Hepatic stellate cell (primary cell): Measurements from ENCODE around the gene WBP2.

ENCODE experiments used
- DNase-seq: peaks from one replicate; pipeline ENCODE4 v3.0.0; 2011; ENCODE audit warnings: low spot score

The WBP2 gene

DNA sequence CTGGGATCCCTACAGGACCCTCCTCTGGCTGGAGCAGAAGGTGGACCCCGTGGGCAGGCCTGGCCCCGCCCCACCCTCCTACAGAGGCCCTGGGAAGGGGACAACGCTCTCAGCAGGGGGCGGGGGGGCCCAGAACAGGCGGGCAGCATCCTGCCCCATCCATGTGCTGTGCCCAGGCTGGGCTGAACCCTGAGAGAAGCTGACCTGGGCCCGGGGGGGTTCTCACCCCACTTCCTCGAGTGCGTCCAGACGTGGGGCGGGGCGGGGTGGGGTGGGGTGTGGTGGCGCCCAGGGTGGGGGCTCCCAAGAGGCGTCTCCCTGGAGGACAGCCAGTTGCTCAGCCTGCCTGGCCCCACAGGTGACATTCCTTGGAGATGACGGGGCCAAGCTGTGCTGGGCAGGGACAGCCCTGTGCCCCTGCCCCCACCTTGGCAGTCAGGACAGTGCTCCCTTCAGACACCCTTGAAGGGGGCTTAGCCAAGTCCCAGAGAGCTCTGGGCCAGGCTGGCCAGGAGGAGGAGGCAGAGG, 10.5 kb downstream of the WBP2 start:
- DNase-seq, result no peak

DNA sequence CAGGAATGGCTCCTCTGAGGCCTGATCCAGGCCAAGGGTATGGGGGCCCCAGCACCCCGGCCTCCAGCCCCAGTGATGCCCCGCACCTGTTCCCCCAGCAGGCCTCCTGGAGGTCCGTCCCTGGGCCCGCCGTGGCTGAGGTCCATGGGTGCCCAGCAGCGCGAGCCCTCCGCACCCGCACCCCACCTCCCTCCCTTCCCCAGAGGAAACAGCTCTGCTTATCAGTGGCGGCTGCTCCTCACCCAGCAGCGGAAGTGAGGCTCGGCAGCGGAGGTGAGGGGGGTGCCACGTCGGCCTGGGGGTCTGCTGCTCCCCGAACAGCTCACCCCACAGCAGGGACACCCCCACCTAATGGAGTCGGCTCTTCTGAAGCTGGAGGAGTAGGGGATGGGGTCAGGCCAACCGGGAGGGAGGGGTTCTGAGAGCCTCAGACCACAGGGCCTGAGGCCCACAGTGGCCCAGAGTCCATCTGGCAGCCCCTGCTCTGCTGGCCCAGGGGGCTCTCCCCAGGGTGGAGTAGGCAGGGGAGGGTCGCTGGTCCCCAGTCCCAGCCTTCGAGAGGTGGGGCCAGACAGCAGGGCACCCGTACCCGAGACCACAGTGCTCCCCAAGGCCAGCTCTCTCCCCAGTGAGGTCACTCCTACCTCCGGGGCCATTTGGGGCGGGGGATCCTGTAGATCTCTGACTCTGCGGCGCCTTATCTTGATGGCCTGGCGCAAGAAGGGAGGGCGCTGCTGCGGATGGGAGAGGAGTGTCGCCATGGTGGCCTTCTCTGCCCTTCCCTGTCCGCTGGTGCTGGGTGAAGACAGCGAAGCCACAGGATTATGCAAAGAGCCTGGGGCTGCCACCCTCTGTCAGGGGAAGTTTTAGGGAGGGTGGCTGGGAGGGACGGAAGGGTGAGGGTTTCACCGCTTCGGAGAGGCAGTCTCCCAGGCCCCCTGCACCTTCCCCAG, 11.3 kb downstream of the WBP2 start, which contains the start of gene UNC13D:
UNC13D (minus strand) TSS at position 828 of the 953 bp plus-strand sequence; CDS start at position 761, 67 bp downstream.
- no peak for DNase-seq

DNA sequence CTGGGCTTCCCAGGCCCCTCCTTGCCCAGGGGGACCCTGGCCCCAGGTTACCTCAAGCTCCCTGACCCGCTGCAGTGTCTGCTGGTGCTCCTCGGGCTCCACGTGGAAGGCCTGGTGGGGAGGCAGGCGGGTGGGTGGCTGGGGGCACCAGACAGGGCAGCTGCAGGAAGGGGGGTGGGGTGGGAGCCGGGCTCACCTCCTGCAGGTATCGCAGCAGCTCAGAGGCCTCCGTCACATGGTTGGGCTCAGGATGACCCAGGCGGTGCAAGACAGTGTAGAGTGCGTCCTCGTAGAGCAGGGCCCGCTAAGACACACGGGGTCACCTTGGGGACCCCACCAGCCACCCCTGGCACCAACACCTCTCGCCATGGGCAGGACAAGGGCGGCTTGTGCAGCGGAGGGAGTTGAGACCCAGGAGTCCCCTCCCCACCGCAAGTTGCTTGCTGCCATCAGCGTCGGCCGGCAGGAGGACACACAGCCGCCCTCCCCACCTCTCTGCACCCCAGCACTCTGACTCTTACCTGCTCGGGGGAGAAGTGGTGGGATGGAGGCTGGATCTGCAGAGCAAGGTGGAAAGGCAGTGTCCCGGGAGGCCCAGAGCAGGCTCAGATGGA, 12.1 kb downstream of the WBP2 start:
- no peak for DNase-seq

DNA sequence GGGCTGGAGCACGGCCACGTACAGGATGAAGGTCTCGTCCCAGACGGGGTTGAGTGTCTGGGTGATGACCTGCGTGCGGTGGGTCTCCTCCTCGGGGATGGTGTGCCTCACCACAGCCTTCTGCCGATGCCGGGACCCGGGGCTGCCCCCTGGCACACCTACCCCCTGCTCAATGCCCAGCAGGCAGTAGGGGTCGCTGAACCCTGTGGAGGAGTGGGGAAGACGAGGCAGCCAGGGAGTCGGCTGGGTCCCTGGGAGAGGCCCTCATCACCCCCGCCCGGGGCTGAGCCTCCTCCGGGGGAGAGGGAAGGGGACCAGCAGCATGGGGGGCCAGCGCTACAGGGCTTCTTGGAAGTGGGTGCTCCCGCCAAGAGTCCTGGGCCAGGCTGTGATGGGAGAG, 12.7 kb downstream of the WBP2 start:
- no peak for DNase-seq

DNA sequence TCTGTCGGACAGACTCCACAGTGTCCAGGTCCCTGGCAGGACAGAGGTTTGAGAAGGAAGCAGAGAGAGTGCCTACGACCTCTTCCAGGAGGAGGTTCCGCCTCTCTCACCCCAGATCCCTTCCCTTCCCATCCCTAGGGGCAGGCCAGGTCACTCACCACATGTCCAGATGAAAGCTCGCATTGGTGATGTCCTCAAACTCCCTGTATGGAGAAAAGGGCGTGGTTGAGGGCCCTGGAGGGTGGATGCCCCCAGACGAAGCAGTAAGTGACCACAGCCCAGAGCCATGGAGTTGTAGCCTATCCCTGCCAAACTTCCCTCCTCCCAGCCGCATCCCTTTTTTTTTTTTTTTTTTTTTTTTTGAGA, 14.4 kb downstream of the WBP2 start:
- no peak for DNase-seq

DNA sequence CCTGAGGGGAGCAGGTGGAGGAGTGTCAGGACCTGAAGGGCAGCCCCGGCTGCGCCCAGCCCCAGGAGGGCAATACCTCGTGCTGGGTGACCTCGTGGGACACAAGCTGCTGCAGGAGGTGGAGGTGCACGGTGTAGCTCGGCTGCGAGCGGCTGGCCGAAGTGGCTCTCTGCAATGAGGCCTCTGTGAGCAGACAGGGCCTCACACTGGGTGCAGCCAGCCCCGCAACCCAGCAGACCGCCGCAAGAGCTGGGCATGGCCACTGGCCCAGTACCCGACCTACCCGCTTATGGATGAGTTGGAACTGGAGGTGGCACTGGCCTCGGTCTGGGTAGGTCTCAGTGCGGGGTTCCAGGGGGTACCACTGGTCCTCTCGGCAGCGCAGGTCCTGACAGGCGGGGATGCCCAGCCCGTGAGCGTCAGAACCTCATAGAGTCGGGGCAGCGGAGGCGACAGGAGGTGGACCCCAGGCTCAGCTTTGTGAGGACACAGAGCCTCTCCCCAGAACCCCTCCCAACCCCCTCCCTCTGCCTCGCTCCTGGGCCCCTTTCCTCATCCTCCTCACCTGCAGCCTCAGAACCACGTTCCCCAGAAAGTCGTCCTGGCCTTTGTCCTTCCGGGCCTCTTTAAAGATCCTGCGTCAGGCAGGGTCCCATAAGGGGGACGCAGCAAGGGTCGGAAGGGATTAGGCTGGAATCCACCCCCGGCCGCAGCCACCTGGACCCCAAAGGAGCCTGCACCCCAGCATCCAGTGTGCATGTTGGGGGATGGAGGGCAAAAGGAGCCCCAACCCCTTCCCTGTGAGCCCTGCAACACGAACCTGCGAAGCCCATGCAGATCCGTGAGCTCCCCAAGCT, 15.0 kb downstream of the WBP2 start:
- DNase-seq, result no peak

DNA sequence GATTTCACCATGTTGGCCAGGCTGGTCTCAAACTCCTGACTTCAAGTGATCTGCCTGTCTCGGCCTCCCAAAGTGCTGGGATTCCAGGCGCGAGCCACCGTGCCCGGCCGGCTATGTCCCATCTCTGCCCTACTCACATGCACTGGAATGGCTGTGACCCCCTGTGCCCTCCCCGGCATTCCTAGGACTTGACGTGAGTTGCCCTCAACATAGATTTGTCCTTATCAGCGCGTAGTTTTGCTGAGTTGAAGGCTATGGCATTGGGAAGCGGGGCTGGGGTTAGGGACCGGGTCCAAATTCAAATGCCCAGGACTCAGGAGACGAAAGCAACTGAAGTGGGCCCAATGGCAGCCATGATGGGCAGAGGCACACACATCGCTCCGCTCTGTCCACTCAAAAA, 16.7 kb downstream of the WBP2 start:
- DNase-seq, result no peak

DNA sequence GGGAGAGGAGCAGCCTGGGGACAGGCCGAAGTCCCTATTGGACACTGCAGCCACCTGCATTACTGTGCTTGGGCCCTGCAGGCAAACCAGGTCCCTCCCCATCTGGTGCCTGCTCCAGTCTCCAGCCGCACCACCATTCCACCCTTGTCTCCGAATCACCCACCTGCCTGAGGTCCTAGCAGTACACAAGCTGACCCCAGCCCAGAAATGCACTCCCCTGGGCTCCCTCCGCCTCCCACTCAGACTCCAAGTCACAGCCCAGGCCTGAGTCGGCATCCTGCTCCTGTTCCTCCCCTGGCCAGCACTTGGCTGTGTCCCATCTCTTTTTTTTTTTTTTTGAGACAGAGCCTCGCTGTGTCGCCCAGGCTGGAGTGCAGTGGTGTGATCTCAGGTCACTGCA, 17.2 kb downstream of the WBP2 start:
- DNase-seq, result no peak

DNA sequence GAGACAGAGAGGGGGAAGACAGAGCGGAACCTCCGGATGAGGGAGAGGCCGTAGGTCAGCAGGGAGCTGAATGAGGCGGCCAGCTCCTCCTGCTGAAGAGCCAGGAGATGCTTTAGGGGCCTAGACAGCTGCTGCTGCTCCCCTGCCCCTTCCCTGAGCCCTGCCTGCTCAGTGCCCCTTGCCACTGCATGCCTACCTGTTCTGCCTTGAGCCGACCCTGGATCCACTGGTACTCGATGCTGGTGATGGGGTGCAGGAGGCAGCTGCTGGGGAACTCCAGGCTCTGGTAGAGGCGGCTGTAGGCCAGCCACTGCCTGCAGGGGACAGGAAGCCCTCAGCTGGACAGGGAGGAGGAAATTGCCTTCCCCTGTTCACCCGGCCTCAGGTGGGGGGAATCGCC, 18.5 kb downstream of the WBP2 start:
- DNase-seq, result no peak

DNA sequence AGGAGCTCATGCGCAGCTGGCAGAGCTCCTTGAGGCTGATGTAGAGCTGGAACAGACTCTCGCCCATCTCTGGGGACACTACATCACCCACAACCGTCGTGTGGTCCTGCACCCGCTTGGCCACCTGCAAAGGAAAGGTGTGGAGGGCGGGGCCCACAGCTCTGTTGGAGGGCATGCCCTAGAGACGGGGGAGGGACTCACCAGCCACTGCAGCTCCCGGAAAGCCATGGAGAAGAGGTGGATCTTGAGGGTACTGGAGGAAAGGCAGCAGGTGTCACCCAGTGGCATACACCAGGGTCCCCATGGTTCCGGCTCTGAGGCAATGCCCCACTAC, 19.5 kb downstream of the WBP2 start:
- no peak for DNase-seq

DNA sequence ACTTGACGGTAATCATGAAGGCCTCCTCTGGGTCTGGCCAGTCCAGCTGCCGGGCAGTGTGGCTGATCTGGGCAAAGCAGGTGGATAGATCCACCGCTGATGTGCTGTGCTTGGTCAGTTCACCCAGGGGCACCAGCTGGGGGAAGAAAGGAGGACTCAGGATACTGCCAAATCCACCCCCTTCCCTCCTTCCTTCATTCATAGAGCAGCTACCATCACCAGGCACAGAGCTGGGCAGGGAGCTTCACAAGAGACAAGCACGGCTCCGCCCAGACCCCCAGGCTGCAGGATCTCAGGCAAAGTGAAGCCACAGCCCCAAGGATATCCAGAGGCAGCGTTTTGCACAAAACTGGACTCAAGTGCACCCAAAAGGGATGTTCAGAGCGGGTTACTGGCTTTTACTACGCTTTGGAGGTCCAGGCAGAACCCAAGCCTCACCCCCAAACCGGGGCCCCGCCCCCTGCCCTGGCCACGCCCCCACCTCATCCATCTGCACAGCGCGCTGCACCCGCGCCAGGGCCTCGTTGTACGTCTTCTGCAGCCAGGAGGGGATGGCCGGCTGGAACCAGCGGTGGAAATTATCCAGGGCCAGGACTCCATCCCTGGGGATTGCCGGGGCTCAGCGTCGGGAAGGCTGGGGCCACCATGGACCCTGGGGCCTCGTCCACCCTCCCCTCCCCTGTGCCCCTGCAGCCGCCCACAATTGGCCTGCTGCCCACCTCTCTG, 20.0 kb downstream of the WBP2 start:
- no peak for DNase-seq

DNA sequence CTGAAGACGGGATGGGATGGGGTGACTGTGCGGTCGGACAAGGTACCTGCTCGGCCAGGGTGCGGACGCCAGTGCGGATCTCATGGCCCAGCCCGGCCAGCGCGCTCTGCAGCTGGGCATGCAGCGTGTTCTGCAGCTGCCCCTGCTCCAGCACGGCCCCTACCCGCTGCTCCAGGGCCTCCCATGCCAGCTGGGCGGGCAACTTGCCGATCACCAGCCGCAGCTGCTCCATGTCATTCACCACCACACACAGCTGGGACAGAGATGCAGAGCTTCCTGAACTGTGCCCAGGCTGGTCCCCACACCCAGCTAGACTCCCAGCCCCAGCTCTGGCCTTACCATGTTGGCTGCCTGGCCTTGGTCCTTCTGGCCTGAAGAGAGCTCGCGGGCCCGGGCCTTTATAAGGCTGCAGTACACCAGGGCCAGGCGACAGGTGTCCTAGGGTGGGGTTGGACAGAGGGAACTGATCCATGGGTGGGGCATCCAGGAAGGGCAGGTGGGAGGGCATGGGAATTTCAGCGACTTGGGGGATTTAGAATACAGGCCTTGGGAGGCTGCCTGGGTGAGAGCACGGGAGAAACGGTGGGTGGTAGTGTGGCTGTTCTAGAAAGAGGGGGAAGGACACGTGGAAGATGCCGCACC, 20.7 kb downstream of the WBP2 start:
- no peak for DNase-seq

DNA sequence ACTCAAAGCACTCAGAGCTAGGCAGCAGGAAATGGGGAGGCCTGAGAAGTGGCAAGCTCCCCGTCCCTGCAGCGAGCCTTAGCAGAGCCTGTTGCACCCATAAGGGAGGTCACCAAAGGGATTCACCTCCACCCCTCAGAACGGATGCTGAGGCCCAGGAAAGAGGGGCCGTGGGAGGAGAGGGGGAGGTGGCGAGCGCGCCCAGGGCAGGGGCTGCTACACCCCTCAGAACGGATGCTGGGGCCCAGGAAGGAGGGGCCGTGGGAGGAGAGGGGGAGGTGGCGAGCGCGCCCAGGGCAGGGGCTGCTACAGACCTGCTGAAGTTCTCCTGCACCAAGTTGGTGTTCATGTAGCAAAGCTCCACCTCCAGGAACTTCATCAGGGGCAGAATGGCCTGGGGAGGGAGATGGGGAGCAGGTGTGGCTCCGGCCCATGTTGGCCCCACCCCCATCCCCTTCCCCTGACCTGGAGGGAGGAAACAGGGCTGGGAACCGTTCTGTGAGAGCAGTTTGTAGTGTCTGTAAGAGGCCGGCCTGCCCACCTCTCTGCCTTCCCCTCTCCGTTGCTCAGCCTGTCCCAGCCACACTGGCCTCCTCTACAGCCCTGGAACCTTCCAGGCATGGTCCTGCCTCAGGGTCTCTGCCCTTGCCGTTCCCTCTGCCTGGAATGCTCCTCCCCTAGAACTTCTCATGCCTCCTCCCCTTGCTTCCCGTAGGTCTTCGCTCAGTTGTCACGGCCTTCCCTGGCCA, 22.3 kb downstream of the WBP2 start:
- DNase-seq, result no peak

DNA sequence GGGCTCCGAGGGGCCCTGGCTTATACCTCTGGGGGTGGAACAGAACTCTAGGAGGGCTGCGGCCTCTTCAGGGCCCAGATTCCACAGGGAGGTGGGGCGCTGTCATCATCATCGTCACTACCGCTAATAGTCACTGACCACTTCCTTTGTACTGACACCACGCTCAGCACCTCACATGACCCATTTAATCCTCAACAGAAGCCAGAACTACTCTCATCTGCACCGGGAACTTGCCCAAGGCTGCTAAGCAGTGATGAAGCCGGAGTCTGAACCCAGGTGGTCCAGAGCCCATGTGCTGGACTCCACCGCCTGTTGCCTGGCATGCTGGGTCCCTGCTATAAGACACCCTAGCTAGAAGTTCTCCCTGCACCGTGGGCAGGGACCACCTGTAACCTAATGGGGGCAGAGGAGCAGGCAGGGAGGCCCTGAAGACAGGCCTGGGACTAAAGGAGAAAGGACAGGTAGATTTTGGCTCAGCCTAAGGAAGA, 22.9 kb downstream of the WBP2 start:
- no peak for DNase-seq

DNA sequence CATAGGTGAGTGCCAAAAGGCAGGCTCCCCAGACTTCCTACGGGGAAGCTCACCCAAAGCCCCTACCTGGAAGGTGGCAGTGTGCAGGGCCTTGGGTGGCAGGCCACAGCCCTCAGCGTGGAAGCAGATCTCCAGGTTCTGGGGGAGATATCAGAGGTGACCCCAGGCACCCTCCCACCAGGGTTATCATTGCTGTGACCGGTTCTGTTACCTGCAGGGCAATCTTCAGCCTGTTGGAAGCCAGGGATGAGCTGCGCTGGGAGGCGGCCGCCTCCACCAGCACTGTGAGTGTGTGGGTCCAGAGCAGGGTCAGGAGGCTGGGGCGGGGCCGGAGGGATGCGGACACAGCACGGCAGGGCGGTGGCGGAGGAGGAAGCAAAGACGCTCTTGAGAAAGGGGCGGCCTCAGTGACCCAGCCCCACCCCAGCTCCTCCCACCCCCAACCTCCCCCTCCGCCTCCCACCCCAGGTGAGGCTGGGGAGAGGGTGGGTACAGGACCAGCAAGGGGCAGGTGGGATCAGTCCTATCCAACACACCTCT, 24.0 kb downstream of the WBP2 start:
- DNase-seq, result no peak

DNA sequence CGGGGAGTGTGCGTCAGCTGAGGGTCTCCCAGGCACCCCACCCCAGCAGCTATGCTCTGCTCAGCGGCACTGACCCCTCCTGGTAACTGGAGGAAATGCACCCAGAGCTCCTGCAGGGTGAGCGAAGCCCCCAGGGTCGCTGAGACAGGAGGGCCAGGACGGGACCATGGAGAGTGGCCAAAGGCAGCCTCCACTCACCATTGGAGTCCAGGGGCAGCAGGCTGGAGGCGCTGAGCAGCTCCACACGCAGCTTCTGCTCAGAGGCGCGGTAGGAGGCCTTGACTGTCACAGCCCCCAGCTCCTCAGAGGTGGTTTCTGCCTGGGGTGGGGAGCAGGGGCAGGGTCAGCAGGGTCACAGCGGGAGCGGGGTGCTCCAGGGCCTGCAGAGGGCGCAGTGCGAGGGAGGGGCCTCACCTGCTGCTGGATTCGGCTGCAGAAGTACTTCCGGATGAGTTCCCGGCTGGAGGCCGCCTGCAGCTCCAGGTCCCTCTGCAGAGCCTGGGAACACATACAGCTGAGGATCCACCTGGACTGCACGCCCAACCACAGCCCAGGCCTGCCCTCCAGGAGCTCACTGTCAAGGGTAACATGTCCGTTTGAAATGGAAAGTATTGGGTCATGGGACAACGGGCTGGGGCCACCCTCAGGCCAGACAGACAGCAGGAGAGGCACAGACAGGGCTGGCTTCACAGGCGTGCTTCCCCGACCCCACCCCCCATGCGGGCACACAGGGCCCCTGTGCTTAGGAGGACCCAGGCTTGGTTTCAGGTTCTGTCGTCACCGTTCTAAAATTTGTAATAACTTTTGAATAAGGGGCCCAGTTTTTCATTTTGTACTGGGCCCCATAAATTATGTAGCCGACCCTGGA, 24.7 kb downstream of the WBP2 start:
- no peak for DNase-seq

DNA sequence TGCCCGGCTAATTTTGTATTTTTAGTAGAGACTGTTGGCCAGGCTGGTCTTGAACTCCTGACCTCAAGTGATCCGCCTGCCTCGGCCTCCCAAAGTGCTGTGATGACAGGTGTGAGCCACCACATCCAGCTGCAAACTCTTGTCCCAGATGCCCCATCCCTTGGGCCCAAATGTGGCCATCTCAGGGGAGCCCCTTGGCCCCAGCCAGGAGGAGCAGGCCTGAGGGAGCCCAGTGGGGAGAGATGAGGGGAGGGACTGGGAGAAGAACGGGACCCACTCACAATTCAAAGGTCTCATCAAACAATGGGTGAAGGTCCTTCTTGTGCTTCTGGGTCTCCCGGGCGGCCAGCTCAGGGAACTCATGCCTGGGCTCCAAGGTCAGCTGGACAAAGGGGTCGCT, 25.4 kb downstream of the WBP2 start:
- no peak for DNase-seq

DNA sequence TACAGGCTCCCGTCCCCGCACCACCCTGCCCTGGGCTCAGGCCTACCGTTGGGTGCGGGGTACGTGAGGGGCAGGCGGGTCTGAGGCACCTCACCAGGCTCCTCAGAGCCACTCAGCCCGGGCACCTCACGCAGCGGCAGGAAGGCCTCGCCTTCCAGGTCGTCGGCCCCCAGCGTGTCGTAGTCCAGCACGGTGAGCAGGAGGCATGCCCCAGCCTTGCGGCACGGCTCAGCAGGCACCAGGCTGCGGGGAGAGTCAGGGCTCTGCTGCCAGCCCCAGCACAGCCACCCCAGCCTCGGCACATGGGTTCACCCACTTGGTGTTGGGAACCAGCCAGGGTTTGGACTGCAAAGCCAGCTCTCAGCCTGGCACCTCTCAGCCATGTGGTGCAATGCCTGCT, 26.4 kb downstream of the WBP2 start:
- DNase-seq, result no peak

DNA sequence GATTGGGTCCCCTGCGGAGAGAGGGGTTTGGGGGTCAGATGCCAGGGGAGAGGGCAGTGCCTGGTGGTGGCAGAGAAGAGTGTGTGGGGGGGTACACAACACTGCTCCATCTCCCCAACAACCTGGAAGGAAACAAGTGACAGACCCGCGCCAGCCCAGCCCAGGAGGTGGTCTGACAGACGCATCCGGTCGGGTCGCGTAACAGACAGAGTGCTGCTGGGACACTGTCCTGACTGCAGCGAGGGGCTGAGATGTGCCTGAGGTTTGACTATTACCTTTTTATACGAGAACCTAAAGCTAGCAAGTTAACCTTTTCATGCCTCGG, 27.1 kb downstream of the WBP2 start:
- DNase-seq, result no peak
